HG03108 (cell line): ENCODE results near the gene SERAC1.
A peak's percentile ranks its signal among the peaks of the same experiment; 100 is the strongest.

Source experiments
- ATAC-seq: cut with Tn5 transposase; IDR thresholded peaks from one replicate; pipeline ENCODE4 v1.9.1; 2021; ENCODE audit warnings: moderate library complexity; ENCODE audit not compliant: unreplicated experiment

Gene SERAC1

DNA sequence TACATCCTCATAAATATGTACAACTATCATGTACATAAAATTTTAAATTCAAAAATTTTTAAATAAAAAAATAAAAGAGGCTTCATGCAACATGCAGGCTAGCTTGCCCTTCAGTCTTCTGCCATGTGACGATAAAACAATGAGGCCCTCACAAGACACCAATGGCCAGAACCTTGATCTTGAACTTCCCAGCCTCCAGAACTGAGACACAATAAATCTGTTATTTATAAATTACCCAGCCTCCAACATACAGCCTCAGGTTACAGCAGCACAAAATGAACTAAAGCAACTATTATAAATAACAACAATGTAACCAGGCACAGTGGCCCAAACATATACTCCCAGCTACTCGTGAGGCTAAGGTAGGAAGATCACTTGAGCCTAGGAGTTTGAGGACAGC, 42.8 kb downstream of the SERAC1 start:
- no peak for ATAC-seq

DNA sequence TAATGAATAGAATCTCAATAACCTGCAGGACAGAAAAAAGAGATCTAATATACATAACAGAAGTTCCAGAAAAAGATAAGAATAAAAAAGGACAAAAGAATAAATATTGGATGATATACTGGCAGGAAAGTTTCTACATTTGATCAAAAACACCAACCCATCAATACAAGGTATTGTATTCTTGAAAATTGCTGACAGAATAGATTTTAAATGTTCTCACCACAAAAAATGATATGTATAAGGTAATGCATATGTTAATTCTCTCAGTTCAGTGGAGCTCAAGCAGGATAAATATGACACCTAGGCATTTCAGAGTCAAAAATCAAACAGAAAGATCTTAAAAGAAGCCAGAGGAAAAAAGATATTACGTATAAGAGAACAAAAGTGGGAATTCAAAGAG, 43.8 kb downstream of the SERAC1 start:
- no peak for ATAC-seq

DNA sequence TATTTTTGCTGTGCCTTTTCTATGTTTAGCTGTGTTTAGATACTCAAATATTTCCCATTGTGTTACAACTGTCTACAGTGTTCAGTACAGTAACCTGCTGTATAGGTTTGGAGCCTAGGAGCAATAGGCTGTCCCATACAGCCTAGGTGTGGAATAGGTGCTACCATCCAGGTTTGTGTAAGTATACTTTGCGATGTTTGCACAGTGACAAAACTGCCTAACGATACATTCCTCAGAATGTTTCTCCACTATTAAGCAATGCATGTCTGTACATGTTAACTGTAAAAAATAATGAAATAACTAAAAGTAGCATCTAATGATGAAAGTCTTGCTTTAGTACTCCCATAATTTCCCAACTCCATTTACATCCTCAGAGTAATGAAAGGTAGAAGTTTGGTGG, 46.0 kb downstream of the SERAC1 start:
- no peak for ATAC-seq

DNA sequence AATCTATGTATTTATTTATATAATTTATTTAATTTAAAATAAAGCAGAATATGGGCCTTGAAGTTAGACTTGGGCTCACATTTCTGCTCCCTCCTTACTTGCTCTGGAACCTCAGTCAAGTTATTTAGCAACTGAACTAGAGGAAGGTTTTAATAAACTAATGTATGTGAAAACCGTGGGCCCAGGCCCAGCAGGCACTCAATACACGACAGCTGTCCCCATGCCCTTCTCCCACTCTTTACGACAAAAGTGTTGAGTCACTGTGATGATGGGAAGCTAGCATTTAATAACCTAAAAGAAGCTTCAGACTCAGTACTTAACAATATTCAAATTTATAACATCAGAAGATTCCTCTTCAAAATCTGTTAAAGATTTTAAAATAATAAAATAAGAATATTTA, 46.7 kb downstream of the SERAC1 start:
- no peak for ATAC-seq

DNA sequence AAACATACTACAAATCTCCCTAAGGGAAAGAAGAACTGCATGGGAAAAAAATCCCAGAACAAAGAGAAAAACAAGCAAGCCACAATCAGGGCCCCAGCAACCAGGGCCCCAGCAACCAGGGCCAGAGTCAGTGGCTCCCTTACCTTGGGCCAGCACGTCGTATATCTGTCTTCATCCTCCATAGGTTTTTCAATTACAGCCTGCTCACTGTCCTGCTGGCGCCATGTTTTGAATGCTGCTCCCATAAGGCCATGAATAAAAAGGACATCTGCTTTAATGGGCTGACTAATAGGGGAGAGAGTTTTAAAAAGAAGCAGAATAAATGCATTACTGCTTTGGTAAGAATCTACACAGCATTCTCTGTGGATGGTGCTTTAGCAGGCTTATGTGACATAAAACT, 49.2 kb downstream of the SERAC1 start:
- no peak for ATAC-seq

DNA sequence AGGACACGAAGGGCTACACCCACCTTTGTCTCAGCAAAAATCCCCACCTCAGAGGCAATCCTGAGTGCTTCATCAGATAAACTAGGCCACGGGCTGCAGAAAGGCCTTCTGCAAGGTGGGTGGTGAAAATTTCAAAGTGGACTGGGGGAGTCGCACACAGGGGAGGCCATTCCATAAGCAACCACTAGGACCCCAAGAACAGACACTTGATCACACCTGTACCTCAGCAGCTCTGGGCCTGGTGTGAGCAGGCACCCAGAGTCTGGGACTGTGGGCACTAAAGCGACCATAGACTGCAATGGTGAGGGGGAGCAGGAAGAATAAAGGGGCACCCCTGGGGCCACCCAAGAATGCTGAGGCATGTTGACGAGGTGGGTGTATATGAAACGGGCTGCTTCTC, 52.6 kb downstream of the SERAC1 start:
- no peak for ATAC-seq

DNA sequence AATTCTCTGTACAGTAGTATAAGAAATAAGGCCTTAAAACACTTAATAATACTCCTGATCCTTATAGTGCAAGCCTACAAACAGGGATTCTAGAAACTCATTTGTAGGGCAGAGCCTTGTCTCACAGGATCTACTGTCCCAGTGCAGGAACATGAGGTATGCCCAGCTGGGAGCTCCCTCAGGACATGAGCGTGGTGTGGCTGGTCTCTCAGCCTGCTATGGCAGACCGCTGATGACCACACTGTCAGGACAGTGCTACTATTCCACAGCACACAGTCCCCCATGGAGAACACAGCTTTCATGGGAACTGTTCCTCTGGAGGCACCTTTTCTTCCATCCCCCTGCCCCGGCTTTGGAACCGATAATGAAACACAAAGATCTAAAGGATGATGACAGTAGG, 53.0 kb downstream of the SERAC1 start:
- no peak for ATAC-seq

DNA sequence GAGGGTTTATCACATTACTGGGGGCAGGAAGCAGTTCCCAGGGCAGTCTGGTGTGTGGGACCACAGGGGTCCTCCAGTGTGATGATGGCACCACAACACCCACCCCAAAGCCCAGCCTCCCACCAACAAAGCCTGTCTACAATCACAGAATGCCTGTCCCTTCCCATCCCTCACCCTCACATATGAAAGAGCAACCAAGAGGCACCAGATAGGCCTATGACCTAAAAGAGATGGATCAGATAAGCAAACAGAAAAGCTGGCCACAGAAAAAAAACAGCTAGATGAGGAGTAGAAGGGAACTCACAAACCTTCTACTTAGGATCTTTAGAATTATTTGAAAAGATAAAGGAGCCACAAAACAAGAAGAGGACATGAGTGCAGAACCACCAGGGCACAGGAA, 54.3 kb downstream of the SERAC1 start:
- no peak for ATAC-seq

DNA sequence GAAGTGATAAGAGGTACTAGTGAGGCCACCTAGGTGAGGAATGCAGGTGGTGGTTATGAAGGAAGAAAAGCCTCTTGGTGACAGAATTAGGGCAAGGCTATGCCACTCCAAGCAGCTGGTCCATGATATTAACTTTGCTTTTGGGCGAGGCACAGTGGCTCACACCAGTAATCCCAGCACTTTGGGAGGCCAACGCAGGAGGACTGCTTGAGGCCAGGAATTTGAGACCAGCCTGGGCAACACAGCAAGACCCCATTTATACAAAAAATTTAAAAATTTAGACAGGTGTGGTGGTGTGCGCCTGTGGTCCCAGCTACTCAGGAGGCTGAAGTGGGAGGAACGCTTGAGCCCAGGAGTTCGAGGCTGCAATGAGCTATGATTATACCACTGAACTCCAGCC, 56.1 kb downstream of the SERAC1 start:
- ATAC-seq = no peak

DNA sequence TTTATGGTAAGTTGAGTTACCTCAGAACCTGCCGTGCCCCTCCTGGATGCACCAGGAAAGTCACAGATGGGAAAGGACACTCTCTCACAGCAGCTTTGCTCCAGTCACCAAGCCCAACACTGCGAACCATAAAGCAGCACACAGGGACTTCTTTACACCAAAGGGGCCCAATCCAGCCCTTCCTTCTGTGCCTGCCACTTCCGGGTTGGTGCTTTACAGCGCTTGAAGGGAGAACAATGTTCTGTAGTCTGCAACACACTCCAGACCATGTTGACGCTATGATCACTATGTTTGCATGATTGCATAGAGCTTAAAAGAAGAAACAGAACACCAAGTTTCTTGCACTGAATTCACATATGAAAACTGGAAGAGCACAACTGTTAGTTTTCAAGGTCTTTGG, 57.1 kb downstream of the SERAC1 start:
- ATAC-seq = no peak

DNA sequence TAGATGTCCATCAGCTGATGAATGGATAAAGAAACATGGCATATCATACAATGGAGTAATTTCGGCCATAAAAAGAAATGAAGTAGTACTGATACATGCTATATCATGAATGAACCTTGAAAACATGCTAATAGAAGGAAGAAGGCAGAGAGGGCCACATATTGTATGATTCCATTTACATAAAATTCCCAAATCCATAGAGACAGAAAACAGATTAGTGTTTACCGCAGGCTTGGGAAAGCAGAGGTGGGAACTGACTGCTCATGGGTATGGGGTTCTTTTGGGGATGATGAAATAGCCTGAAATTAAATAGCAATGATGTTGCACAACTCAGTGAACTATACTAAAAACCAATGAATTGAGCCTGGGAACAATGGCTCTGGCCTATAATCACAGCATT, 58.3 kb downstream of the SERAC1 start:
- no peak for ATAC-seq

DNA sequence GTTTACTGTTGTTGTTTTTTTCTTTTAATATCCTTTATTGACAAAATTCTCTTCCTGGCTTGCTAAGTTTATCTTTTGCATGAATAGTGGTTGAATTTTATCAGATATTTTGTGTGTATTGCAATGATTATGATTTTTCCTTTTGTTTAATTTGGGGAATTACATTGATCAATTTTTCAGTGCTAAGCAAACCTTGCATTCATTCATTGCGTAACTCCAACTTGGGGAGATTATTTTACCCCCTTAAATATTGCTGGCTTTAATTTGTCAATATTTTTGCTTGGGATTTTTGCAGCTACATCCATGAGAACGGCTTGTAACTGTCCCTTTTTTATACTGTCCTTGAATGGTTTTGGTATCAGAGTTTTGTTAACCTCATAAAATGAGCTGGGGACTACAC, 63.4 kb downstream of the SERAC1 start:
- no peak for ATAC-seq

DNA sequence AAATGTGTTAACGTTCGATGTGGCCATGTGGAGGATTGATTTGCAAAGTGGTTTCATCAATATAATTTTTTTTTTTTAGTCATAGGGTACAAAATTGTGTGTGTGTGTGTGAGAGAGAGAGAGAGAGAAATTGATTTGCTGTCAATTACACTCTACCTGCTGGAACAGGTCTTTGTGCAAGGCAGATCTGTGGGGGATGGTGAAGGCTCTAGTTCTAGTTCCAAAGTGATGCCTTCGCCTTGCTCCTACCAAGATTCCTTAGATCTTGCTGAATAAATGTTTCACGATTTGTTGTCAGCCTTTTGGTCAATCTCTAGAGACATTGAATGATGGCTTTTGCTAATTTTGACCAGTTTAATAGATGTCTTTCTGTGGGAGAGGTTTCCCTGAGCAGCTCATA, 64.8 kb downstream of the SERAC1 start:
- ATAC-seq = no peak

DNA sequence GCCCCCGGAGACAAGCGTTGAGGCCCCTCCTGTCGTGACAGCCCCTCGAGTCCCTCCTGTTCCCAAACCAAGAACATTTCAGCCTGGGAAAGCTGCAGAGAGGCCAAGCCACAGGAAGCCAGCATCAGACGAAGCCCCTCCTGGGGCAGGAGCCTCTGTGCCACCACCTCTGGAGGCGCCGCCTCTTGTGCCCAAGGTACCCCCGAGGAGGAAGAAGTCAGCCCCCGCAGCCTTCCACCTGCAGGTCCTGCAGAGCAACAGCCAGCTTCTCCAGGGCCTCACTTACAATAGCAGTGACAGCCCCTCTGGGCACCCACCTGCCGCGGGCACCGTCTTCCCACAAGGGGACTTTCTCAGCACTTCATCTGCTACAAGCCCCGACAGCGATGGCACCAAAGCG, 72.4 kb downstream of the SERAC1 start:
- ATAC-seq = no peak

DNA sequence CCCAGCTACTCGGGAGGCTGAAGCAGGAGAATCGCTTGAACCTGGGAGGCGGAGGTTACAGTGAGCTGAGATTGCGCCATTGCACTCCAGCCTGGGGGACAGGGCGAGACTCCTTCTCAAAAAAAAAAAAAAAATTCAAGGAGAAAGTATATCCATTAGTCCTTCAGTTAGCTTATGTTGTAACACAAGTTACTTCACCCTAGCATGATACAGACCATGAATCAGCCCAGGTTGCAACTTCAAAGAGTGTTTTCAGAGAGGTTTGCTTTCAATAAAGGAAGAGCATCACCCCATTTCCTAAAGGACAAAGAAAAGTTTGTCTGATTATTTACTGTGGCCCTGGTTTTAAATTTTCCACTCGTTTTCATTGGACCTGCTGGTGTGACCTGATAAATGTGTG, 73.0 kb downstream of the SERAC1 start:
- ATAC-seq = no peak

DNA sequence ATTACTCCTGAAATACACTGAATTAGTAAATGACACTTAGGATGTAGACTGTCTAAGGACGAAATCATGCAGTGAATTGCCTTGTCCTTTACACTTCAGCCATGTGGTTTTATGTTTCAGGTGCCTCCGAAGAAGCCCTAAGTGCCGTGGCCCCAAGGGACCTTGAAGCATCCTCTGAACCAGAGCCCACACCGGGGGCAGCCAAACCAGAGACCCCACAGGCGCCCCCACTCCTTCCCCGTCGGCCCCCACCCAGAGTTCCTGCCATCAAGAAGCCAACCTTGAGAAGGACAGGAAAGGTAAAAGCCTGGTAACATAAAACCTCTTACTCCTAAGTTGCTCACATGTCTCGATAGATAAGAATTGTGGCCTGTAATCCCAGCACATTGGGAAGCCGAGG, 75.3 kb downstream of the SERAC1 start:
- no peak for ATAC-seq

DNA sequence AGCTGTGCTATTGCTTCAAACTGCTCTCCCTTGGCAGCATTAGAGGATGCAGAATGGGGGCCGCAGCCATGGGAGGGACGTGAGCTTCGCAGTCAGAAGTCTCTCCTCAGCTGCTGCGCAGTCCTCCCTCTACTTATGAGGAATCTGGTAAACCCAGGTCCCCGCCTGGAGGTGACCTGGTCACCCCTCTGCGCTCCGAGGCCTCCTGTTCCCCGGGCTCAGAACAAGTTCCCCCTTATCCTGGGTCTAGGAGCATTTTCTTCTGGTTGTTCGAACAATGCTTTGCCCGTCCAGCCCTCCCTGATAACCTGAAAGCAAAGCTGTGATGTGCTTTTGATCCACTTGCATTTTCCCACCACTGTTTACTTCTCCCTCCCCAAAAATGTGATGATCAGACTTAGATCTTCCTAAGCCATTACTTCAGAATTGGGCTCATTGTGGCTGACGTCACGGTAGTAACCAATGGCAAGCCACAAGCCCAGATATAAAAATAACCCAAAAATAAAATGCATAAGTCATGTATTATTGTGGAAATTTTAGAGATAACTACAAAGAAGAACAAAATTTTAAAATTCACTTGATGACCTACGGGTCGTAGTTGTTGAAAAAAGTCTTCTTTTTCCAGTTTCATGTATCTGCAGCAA, 80.7 kb downstream of the SERAC1 start:
- ATAC-seq = no peak

DNA sequence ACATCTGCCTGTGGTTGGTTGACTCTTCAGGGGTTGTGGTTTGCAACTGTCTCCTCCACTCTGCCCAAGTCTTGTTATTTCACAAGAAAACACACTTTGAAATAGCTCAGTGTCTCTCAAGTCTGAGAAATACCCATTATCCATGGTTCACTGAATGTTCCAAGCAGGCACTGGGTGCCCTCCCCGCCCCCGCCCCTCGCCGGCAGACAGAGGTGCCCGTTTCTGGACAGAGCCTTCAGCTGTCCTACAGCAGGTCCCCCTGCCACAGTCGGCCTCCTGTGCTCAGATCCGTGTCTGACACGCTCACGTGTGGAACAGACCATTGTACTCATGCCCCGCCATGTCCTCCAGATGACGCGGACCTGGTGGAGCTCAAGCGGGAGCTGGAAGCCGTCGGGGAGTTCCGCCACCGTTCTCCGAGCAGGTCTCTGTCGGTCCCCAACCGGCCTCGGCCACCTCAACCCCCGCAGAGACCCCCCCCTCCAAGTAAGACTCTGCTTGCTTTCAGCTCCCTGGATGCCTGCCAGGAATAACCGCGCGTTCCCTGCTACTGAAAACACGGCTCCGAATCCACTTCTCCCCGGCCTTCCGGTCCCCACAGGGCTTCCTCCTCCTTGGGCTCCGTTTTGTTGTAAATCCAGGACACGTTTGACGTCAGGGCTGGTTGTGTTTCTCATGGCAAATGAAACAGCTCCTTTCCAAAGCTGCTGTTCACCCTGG, 81.4 kb downstream of the SERAC1 start:
- ATAC-seq = peak; percentile 91

DNA sequence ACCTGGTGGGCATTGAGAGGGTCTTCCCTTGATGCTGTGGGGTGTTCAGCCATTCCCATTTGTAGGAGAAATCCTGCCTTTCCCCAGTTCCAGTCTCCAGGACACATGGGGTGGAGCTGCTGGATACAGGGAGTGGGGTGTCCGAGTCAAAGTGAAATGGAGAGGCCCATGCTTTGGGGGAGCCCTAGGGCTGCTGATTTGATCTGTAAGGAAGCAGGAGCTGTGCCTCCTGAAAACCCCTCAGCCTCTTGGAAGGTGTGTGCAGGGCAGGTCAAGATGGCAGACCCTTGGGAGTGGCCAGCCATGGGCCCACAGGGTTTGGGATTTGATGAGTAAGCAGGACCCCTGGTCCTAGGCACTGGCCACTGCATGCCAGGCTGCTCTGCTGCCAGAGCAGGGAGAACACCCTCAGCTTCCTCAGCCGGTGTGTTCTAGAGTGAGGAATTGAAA, 82.0 kb downstream of the SERAC1 start:
- no peak for ATAC-seq

DNA sequence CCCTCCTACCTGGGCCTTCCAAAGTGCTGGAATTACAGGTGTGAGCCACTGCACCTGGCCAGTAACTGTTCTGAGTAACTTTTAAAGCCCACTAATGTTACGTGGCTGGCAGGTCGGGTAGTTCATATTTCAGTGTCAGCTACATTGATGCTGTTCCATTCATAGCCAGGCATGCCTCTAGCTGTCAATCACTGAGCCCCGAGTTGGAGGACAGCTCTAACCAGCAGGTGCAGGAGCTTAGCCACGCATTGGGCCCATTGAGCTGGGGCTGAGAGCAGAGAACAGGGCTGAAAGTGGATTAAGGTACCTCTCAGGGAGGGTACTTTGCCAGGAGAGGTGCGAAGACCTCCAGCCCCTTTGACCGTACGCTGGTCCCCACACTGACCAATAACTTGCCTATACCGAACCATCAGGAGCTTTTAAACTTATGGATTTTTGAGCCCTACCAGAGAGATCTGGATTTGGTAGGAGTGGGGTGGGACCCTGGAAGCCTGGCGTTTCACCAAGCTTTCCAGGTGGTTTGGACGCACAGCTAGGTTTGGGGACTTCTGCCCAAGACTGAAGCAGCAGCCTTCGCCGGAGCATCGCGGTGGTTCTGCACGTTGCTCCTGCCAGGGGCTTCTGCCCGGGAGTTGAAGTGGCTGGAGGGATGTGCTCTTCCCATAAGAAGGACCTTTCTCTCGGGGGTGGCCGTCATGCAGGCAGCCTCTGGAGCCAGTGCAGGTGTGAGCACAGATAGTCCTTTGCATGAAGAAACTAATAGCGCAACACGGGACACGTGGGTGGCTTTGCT, 82.6 kb downstream of the SERAC1 start:
- no peak for ATAC-seq

DNA sequence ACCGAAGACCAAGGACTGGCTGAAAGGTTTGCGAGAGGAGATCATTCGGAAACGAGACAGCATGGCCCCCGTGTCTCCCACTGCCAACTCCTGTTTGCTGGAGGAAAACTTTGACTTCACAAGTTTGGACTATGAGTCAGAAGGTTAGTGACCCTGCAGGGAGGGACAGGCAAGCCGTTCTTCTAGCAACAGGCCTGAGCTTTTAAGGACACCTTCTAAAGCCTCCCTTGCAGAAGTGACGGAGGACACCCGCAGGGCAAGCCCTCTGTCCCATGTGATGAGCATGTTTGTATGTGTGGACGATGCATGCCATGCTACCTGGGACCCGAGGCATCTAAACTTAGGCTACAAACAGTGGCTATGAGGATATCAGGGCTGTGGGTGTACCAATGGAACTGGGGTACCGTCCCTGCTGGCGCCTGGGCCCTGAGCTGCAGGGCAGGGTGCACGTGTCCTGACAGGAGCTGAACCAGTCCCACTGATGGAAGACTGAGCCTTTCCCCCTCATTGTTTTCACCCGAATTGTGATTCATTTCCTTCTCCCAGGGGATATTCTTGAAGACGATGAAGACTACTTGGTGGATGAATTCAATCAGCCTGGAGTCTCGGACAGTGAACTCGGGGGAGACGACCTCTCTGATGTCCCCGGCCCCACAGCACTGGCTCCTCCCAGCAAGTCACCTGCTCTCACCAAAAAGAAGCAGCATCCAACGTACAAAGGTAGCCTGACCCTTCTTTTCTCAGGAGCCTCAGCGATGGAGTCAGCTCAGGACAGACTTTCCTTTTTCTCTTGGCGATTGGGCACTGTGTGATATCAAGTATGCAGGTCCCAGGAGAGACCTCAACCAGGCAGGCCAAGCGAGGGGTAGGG, 84.4 kb downstream of the SERAC1 start:
- ATAC-seq = no peak
